ENCODE results near the gene POLR3A.

Gene POLR3A

DNA sequence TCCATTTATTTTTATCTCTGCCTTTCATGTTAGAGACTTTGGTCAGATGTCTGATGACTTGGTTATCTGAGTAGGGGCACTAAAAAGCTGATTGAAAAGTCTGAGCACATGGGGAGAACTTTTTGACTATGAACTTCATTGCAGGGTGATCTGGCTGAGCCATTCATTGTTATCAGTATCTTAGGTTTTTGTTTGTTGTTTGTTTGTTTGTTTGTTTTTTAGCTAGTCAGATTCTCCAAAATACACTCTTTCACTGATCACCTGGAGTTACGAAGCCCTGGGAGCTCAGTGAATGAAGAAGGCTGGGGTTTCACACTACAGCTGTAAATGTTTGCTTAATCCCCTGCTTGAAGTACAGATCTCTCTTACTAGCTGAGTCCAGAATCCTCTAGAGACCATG, 74.2 kb downstream of the POLR3A start:
- DNase-seq (ENCODE audit: low read depth in 1 of 2, low spot score in 1 of 2) = no peak

DNA sequence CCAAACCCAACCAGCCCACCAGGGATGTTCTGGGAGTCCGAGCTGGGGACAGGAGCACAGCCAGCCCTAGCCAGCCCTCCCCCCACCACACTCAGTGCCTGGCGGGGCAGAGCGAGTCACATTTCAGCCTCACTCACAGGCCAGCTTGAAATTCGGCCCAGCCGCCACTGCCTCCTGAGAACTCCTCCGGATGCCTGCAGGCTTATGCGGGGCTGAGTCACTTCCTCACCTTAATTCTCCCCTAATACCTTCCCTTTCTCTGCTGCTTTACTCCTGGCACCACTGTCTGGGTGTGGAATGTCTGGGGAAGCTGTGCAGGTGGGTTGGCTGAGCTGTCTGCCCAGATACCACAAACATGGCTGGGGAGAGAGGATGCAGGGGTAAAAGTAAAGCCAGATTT, 80.1 kb downstream of the POLR3A start:
- DNase-seq (ENCODE audit: low read depth in 1 of 2, low spot score in 1 of 2) = no peak

DNA sequence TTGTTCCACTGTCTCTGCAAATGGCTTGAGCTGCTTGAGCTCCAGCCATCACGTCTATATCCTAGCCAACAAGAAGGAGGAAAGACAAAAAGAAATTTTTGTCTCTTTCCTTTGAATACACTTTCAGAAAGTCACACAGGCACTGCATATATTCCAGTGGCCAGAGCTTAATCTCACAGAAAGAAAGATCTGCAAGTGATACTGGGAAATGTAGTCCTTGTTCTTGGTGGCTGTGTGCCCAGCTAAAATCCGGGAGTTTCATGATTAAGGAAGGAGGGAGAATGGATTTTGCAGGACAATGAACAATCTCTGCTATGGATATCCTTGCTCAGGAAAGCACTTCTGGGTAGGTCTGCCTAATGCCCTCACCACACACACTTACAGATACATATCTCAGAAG, 83.2 kb downstream of the POLR3A start:
- DNase-seq (ENCODE audit: low read depth in 1 of 2, low spot score in 1 of 2) = no peak

- no peak for DNase-seq (ENCODE audit: low read depth in 1 of 2, low spot score in 1 of 2)
These were observed 84.8 kb downstream of the POLR3A start for GRCh38 chr10:77944519-77944918.

DNA sequence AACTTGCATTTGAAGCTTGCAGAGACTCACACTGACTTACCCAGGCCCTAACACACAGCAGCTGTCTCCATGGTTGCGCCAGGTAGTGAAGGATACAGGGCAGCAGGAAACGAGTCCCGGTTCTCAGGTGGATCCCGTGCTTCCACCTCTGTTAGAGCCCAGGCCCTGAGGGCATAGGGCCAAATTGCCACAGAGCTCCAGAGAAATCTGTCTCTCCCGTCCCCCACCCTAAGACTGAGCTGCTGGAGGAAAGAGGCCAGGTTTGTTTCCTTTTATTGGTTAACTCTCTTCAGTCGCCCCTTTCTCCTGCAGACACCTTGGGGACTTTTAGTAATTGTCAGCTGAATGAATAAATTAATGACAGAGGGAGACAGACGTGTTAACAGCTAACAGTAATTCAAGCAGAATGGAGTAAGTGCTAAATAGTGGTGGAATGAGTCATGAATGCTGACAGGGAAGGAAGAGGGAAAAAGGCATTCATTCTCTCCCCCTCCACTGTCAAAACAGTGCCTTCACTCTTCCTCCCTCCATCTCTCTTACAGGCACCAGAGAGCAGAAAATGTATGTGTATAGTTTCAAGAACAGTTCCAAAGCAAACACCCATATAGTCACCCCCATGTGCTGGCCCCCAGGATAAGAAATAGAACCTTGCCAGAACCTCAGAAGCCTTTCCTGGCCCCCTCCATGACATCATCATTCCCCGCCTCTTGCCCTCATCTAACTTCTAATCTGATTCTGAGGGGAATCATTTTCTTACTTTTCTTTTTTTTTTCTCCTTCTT, 86.0 kb downstream of the POLR3A start:
- no peak for DNase-seq (ENCODE audit: low read depth in 1 of 2, low spot score in 1 of 2)

DNA sequence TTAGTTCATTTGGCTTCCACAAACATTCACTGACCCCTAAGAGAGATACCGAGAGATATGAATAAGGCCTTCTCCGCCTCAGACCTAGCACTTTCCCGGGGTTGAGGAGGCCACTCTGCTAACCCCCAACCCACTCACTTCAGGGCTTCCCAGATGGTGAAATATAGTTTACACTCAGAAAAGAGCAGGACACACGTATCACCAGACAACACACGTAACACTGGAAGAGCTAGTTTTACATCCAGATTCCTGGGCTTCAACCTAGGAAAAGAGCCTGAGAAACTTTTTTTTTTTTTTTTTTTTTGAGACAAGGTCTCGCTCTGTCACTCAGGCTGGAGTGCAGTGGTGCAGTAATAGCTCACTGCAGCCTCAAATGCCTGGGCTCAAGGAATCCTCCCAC, 87.5 kb downstream of the POLR3A start:
- no peak for DNase-seq (ENCODE audit: low read depth in 1 of 2, low spot score in 1 of 2)

DNA sequence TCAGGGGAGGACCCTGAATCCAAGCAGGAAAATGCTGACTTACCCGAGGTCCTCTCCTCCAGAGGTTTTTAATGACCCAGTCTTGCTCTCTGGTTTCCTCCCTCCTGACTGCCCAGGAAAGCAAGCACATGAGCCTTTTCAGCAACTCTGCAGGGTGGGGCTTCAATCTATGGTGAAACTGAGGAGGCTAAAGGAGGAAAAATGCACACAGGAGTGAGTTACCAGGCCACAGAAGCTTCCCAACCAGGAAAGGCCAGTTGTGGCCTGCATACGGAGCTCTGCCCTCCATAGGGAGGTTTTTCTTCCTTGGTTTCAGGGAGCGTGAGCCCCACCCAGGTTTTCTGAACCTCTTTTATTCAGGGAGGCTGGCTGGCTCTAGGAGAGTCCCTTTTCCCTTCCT, 88.7 kb downstream of the POLR3A start:
- no peak for DNase-seq (ENCODE audit: low read depth in 1 of 2, low spot score in 1 of 2)

DNA sequence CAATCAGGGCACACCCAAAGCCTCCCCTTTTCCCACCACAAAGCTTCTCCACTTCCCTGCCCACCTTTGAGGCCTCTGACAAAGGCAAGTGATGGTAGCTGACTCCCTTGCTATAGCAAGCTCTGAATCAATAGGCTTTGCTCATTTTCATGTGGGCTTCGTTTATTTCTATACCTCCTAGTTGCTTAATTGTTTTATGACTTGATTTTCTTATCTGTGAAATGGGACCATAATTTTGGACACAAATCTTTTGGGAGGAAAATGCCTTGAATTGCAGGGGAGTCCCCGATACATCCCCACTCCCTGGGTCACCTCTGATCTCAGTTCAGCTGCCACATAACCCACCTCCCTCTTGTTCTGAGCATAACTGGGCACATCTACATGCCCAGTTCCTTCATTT, 89.1 kb downstream of the POLR3A start:
- DNase-seq (ENCODE audit: low read depth in 1 of 2, low spot score in 1 of 2) = no peak

- no peak for DNase-seq (ENCODE audit: low read depth in 1 of 2, low spot score in 1 of 2)
These were observed 89.7 kb downstream of the POLR3A start for GRCh38 chr10:77939561-77940001.

- no peak for DNase-seq (ENCODE audit: low read depth in 1 of 2, low spot score in 1 of 2)
These were observed 92.4 kb downstream of the POLR3A start for GRCh38 chr10:77936697-77937567.

DNA sequence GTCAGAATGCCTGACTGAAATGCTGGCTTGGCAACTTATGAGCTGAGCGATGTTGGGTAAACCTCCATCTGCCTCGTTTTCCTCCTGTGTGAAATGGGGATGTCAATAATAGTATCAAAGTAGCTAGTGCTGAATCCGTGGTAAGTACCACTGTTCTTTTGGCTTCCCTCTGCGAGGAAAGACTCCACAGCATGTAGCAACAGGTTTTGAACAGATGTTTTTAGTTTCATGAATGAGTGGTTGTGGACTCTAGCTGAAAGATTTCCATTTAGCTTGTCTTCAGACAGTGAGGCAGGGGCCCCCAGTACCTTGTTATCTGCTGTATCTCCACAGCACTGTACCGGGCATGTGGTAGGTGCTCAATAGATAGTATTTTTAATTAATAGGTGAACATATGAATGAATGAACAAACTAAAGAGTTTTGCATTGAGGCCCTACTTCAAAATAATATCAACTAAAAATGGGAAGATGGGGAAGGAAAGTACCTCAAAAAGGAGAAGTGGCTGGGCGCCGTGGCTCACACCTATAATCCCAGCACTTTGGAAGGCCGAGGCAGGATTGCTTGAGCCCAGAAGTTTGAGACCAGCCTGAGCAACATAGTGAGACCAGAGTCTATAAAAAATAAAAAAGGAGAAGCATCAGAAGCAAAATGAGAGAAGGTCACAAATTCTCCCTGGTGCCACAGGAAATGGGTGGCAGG, 97.1 kb downstream of the POLR3A start:
- no peak for DNase-seq (ENCODE audit: low read depth in 1 of 2, low spot score in 1 of 2)

GRCh38 chr10:77927402-77928246, 101.7 kb downstream of the POLR3A start:
- no peak for DNase-seq (ENCODE audit: low read depth in 1 of 2, low spot score in 1 of 2)

GRCh38 chr10:77926566-77927401, 102.5 kb downstream of the POLR3A start, which contains the start of gene DLG5:
Gene DLG5, minus strand, starts transcription at chr10:77926755. Its CDS starts 235 bp downstream, at chr10:77926520.
- DNase-seq (ENCODE audit: low read depth in 1 of 2, low spot score in 1 of 2) = no peak

- no peak for DNase-seq (ENCODE audit: low read depth in 1 of 2, low spot score in 1 of 2)
These were observed 103.3 kb downstream of the POLR3A start for GRCh38 chr10:77925795-77926565.

DNA sequence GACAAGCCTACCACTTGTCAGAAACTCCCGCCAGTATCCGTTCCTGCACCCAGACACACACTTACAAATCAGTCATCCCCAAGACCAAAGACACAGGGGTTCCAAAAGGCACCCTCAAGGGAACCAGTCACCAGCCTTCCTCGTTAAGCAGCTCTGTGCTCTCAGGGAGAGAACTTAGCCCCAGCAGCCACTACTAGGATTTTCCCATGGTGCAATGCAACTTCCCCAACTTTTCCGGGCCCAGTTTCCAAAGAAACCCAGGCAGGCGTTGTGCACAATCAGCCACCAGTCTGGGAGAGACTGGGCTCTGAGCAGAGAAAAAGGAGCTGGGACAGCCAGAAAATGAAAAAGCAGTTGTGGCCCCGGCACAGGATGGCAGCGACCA, 103.9 kb downstream of the POLR3A start:
- DNase-seq (ENCODE audit: low read depth in 1 of 2, low spot score in 1 of 2) = no peak

DNA sequence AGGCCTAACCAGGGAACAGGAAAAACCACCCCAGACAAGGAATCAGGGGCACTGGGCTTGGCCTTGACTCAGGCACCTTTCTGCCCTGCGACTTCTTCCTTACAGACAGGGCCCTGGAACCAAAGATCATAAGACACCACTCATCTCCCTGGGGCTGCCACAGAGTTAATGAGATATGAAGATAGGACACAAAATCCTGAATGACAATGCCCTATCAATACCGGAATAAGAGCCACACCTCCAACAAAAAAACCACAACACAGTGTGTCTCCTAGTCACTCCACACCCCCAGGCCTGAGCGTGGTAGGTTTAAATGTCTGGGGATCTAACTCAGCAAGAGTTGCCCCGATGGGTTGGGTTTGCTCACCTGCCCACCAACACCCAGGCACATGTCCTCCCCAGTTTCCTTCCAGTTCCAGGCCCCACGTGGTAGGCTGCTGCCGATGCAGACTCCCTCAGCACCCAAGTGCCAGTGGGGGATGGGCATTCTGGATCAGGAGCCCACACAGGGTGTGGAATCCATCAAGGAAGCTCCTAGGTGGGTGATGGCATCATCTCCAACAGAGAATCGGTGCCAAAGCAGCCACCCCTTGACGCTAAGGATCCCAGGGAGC, 106.6 kb downstream of the POLR3A start:
- no peak for DNase-seq (ENCODE audit: low read depth in 1 of 2, low spot score in 1 of 2)

GRCh38 chr10:77922055-77922454, 107.3 kb downstream of the POLR3A start:
- no peak for DNase-seq (ENCODE audit: low read depth in 1 of 2, low spot score in 1 of 2)

- DNase-seq (ENCODE audit: low read depth in 1 of 2, low spot score in 1 of 2) = no peak
These were observed 107.9 kb downstream of the POLR3A start for GRCh38 chr10:77921395-77921794.

- no peak for DNase-seq (ENCODE audit: low read depth in 1 of 2, low spot score in 1 of 2)
These were observed 108.8 kb downstream of the POLR3A start for GRCh38 chr10:77920495-77920894.

Measured in stimulated activated CD4-positive, alpha-beta T cell treated with anti-CD3 and anti-CD28 coated beads, Interleukin-15, amount 100 ng/mL, for 1 hour (primary cell).